Mesenteric fat pad (tissue), 1 donor: ENCODE results near the gene GABRD. TPM values are rescaled to one million over a fixed set of nuclear protein-coding genes. Genes with fewer than 3 reads are reported as not detected.

Experiments
- DNase-seq: peaks from one replicate; pipeline ENCODE4 v3.0.0-alpha.2; 2020; ENCODE audit warnings: low spot score
- total RNA-seq: library from RNA; stranded (reverse); fragmentation: NEBNext Ultra II Directional; extraction: Animal tissue kit (Norgen Biotek cat#: 25700); gene quantifications from one replicate; pipeline ENCODE4 v1.2.1, GENCODE V29; 2021
- donor health status: DM: yes; HTN: yes; CAD: no.

The GABRD gene
- total RNA-seq, 1 donor from 2014 or later, result not detected

DNA sequence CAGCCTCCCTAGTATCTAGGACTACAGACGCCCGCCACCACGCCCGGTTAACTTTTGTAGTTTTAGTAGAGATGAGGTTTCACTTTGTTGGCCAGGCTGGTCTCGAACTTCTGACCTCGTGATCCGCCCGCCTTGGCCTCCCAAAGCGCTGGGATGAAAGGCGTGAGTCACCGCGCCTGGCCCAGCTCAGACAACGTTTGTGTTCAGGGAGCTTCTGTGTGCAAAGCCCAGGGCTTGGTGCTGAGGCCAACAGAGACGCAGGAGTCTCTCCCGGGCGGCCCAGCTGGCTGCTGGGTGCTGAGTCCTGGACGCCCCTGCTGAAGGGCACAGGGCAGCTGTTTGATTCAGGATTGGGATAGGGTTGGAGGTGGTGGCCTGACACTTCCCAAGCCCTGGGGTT, 34.1 kb downstream of the GABRD start:
- no peak for DNase-seq

DNA sequence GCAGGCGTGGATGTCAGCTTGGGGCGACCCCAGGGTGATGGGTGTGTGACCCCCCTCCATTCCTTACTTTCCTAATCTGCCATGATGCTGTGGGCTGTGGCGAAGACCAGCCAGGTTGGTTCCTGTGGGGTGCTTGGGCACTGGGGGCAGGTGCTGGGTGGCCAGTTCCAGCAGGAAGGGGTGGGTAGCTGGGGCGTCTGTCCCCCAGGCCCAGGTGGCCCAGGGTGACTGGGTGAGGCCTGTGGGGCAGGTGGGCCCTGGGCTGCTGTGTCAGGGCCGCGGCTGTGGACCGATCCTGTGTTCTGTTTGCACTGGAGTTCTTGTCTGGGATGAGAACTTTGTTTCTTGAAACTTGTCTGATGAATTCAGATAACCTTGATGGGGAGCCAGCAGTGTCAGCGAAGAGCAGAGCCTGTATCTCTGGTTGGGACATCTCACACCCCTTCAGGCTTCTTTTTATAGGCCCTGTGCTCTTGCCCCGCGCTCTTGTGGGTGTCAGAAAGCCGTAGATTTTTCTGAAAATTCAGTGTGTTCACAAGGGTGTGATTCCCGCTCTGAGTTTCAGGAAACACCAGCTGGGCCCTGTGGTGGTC, 34.7 kb downstream of the GABRD start:
- no peak for DNase-seq

DNA sequence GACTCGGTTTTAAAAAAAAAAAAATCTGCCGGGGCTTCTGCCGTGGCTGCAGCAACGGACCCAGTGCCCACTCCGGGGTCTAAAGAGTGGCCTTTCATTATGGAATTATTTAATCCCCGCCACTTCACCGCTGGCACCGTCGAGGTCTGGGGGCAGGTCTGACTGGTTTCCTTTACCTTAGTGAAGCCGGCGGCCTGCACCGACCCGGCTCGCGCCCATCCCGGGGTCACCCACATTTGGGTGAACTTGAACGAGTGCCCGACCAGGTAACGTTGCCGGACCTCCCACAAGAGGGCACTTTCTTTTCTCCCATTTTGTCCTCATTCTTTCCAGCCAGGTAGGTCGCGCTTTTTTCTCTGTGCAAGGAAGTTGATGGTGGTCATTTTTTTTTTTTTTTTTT, 35.4 kb downstream of the GABRD start:
- no peak for DNase-seq

DNA sequence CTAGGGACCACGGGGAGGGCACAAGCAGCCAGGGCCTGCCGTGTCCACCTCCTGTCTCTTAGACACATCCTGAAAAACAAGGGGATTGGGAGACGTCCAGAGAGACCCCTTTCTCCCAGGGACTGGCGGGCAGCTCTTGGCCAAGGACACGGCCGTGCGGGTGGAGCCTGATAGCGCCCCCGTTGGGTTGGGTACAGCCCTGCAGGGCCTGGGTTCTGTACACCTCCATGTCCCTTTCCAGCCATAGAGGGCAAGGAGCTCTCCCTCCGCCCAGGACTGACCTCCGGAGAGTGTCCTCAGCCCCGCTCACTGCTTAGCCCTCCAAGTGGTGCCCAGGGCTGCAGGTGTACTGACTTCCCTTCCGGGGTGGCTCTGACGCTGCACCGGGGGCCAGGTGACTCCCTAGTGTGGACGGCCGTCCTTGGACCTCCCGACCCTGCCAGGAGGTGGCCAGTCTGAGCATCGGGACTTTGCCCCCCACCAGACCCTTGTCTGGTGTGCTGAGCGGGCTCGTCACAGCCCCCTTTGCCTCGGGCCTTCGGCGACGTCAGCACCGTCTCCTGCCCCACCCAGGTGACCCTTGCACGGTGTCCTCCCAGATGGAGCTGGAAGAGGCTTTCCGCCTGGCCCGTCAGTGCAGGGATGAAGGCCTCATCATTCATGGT, 36.9 kb downstream of the GABRD start:
- DNase-seq, result no peak

DNA sequence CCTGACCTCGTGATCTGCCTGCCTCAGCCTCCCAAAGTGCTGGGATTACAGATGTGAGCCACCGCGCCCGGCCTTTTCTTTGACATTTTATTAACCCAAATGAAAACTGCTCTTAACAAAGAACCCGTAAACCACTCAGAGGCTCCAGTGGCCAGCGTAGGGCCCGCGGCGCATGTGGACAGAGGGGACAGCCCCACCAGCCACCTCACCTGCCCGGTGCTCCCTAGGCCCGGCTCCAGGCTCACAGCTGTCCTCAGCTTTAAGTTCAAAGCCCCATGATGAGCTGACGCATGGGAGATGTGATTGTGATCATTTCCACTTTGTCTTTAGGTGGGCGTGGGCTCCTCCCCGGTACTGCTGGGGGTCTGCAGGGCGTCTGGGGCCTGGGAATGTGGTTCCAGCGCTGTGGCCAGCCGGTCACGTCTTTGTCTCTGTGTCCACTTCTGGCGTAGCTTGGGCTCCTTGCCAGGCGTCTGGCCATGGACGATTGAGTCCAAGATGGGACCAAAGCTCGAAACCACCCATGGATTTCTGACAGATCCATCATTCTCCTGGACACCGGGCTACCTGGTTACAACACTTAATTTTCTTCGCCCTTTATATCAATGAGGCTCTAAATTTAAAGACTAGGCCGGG, 37.9 kb downstream of the GABRD start:
- DNase-seq, result no peak

DNA sequence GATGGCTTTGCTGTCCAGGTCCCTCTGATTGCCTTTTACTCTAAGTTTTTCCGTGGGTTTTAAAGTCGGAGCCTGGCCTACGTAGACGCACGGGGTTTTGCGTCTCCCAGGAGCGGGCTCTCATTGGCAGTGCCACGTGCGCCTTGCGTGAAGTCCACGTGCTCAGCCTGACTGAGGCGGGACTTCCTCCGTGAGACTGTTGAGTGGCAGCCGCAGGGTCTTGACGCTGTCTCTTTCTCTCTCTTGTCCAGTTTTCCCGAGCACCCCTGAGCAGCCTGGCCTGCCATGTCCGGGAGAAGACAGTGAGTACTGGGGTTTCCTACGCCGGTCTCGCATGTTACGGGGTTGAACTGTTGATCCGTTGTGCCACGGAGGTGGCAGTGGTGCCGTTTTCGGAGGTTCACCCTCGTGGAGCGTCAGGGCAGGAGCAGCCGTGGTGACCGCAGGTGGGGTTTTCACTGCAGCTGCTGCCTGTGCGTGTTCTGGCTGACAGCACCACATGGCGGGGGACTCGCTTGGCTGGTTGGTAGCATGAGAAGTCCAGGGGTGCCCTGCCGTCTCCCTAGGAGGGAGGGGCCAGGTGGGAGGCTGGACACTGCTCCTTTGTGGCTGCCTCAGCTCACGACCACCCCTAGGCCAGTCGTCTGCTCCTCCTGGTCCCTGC, 40.3 kb downstream of the GABRD start:
- no peak for DNase-seq

DNA sequence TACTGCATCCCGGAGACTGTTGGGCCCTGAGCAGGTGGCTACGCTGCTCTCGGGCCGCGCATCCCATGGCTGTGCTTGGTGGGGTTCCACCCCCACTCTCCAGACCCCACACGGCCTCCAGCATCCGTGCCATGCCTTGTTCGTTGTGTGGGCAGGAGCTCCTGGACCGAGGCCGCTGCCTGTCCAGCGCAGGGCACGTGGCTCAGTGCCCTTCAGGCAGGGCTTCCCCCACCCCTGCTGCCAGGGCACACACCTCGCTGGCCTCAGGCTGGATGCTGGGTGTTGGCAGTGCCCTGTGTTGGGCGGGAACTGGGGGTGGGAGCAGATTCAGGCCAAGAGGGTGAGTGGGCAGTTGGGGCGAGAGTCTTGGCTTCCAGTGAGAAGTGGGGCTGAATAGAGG, 40.9 kb downstream of the GABRD start:
- no peak for DNase-seq

DNA sequence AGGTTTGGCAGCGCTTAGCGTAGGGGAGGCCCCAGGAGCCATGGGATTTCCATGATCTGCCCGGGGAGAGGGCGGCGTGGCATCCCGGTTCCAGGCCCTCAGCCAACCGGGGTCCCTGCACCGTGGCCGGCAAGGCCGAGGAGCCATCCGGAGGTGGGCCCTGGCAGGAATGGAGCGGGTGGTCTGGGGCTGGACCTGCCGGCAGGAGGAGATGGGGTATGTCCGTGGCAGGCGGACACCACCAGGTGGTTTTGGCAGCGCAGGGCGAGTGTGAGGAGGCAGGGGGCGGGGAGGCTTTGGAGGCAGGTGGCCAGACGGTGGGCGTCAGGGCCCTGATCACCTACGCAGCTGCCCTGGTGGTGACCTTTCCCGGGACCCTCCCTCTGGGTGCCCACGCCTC, 41.4 kb downstream of the GABRD start:
- no peak for DNase-seq

DNA sequence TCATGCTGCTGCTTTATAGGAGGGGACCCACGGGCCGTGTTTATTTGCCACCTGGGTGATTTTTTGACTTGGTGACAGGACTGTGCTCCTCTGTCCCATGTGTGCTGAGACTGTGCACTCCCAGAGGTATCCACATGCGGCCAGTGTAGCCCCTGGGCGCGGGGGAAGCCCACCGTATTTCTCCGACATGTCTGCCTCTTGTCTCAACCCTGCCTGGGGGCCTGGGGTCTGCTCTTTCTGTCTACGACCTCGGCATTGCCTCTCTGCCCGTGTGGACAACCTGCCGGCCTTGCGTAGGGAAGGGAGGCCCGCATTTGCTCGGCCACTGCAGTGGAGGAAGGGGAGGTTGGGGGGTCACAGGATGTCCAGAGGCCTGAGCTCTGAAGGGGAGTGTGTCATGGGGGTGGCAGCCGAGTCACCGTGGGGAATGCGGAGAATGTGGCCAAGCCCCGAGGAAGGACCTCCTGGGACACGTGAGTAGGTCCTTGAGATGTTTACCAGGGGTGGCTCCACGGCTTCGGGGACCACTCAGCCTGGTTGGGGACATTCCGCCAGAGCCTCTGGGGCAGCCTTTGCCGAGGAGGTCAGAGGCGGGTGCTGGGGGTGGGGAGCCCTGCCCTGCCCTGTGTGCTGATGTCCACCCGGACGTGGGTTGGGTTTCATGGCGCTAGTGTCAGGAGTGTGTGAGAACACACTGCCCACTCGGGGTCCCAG, 42.1 kb downstream of the GABRD start:
- no peak for DNase-seq

DNA sequence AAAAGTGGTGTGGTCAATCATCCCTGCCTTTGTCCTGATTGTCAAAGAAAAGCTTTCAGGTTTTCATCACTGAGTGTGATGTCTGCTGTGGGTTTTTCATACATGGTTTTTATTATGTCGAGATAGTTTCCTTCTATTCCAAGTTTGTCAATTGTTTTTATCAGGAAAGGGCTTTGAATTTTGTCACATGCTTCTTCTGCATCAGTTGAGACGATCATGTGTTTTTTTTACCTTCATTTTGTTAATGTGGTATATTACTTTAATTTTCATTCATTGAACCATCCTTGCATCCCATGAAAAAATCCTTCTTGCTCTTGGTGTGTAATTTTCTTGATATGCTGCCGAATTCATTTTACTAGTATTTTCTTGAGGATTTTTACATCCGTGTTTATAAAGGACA, 46.6 kb downstream of the GABRD start:
- DNase-seq, result no peak

DNA sequence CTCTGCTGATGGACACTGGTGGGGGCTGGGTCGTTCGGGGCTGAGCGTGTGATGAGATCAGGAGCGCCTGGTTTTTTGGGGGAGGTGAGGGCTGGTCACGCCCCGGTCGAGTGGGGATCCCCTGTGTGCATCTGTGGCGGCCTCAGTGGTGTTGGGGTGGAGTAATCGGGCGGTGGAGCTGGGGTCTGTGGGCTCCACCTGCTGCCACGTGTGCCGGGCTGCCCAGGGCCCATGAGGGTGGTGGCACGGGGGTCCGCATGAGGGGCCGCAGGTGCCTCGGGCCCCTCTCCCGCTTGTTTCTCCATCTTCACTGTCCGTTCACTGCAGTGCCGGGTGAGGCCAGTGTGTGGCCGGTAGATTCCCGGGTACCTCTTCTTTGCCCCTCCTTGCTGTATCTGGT, 48.2 kb downstream of the GABRD start:
- no peak for DNase-seq

DNA sequence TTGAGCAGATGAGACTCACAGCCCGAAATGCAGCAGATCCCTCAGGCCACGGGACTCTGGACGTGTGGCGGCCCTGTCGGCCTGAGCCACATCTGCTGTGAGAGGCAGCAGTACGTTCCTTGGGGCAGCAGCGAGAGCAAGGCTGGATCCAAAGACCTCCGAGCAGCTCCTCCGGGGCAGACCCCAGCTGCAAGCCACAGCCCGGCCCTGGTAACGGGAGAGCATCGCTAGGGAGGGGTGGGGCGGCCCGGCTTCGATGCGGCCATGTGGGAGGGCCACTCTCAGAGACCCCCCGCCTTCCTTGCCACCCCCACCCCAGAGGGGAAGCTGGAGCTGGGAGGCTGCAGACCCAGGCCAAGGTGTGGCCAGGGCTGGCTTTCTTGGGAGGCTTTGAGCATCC, 48.8 kb downstream of the GABRD start:
- DNase-seq, result no peak

DNA sequence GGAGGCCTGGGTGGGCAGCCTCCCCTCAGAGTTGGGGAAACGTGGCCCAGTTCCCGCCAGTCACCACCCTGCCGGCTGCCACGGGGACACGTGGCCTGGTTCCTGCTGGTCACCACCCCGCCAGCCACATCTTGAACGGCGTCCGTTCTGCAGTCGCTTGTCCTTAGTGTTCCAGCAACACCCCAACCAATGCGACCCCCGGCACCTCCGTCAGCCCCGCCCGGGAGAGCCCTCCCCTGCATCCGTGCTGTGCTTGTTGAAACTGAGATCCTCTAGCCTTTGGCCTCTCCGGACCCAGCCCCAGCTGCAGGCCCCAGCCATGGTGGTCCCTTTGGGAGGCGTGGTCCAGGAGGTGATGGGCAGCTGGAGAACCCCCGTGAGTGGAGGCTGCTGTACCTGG, 49.8 kb downstream of the GABRD start:
- no peak for DNase-seq

DNA sequence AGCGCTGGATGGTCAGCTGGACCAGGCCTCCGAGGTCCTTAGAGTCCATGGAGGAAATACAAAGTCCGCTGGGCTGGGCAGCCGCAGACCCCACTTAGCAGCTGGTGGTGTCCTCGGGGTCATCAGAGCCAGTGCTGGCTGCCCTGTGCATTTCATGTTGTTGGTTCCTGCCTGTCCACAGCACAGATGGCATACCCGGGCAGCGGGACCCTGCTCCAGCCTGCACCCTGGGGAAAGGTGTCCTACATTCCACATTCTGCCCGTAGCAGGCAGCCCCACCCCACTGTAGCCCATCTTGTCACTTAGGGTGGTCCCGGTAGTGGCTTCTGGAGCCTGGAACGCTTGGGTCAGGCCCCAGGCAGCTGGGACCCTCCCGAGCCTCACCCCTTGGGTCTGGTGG, 50.9 kb downstream of the GABRD start:
- DNase-seq, result no peak

DNA sequence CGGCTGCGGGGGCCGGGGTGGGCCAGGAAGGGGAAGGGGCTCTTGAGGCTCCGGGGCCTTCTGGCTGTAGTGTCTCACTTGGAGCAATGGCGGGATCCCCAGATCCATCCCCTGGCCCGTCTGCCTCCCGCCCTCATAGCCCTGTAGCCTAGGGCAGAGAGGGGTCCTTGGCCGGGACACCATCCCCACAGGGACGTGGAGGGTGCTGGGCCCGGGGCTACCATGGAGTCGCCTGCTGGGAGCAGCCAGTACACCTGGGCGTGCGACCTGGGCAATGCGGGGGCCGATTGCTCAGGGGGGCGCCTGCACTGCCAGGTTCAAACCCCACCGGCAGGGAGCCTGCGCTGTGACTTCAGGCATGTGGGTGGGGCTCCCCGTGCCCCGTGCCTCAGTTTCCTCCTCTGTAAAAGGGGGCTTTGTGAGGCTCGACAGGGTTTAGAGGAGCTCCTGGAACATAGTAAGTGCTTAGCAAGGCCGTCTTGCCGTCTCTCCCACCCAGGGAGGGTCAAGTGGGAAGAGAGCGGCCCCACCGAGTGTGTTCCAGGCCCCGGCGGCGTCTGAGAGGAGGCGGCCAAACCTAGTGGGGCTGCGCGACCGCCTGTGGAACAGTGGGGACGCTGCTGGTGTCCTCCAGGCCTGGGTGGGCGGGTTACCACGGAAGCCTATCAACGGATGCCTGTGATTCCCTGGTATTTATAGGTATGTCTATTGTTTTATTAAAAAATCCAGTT, 51.8 kb downstream of the GABRD start:
- no peak for DNase-seq

DNA sequence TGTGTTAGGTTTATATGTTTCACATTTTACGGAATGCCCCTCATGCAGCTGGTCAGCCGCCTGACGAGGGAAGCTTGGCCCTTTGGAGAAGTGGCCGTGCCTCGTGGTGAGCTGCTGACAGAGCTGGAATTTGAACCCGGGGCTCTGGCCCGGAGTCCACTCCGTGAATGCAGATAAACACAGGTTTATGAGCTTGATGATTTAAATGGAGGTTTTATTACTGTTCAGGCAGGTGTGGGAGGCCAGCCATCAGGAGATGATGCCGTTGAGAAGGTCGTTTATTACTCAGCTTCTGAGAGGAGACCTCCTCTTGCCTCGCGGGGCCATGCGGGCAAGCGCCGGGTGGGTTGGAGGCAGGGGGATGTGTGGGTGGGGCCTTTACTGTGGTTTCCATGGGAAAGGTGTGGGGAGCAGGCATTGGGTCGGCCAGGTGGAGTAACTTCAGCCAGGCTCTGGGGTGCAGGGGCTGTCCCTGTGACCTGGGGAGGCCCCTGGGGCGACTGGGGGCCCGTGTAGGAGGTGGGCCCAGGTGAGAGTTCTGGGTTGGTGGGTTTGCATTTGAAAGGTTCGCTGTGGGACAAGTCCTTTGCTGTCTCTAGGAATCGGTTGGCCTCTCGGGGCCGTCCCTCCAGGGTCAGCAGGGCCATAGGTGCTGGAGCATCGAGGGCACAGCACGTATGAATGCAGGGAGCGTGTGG, 53.1 kb downstream of the GABRD start:
- no peak for DNase-seq

DNA sequence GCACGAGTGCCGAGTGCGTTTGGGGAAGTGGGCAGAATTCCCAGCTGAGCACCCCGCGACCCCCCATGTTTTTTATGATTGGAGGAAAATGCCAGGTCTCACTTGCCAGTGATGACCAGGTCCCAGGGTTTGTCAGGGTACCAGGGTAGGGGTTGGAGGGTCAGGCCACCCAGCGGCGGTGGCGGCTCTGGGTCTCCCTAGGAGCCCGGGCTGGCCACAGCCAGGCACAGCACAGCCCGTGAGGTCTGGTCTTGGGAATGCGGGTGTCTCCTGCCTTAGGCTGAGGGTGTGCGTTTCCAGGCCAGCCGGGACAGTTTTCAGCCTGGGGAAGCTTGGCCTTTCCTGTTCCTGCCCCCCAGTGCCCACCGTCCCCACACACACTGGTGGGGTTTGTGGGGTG, 53.7 kb downstream of the GABRD start:
- DNase-seq, result no peak

DNA sequence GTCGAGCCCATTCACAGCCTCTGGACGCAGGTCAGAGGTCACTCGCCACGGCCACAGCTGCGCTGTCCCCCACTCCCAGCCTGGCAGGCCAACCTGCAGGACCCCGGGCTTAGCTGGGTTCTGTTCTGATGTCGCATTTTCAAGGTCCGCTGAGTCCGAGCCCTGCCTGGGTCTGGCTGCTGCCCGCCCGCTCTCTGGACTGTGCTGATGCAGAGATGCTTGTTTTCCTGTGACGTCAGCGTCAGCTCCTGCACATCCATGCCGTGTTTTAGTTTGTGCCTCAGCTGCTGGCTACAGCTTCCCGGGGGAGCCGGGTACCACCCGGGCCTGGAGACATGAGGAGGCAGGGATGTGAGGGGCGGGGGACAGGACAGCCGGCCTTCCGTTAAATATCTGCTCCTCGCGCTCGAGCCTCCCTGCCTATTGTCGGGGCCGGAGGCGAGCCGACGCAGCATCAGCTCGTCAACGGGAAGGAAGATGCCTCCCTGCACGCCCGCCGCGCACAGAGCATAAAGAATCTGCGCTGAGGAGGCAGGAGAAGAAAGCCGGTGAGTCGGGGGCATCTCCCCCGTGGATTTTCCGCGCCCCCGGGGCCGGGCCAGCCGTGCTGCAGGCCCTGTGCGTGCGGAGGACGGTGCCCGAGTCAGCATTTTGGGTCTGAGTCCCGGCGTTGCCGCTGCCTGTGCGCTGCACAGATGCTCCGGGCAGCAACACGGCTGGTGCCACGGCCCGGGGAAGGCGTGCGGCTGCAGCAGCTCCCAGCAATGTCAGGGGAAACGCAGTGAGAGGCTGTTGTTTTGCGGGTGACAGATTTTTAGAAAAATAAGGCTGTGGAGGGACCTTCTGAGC, 54.5 kb downstream of the GABRD start:
- no peak for DNase-seq

DNA sequence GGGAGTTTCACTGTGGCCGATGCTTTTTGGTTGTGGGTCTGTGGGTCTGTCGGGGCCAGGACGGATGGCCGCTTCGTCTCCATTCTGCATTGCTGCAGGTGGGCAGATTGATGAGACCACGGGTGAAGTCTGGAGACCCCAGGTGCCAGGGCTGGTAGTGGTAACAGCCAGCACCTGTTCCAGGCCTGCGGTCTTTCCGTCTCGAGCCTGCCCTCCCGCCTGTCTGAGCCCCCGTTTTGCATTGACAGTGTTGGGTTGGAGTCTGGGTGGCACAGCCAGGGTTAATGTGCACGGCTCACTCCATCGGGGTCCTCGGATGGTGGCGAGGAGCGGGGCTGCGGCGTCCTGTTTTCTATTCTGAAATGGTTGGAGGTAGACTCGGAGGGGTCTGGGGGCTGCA, 55.3 kb downstream of the GABRD start:
- no peak for DNase-seq
